Neural cell (in vitro differentiated cells): ENCODE data around the gene ERICH6. TPM values are rescaled to one million over a fixed set of nuclear protein-coding genes. Genes with fewer than 3 reads are reported as not detected.

Experiments
- H2AFZ ChIP-seq: fragments of 200-600, 300-800 bp; sonication (generic), shearing (Covaris generic); 2 replicates; pipeline ENCODE4 v1.6.0; 2014; ENCODE audit warnings: low read depth, mild to moderate bottlenecking, antibody characterized with exemption, low read length, moderate library complexity
- H3F3A ChIP-seq: fragments of 200-600 bp; shearing (Covaris generic); 2 replicates; pipeline ENCODE4 v1.6.1; 2016; ENCODE audit warnings: mild to moderate bottlenecking, moderate library complexity, mixed read lengths, antibody characterized with exemption, low read length; ENCODE audit not compliant: insufficient read depth, poor library complexity, severe bottlenecking
- H3K27ac ChIP-seq: fragments of 200-600, 300-800 bp; sonication (generic), shearing (Covaris generic); 2 replicates; pipeline ENCODE4 v1.5.1; 2014; ENCODE audit warnings: mild to moderate bottlenecking, low read length, moderate library complexity
- H3K27me3 ChIP-seq: fragments of 300-800, 200-600 bp; sonication (generic), shearing (Covaris generic); 2 replicates; pipeline ENCODE4 v1.6.0; 2014; ENCODE audit warnings: mild to moderate bottlenecking, low read depth, low read length, moderate library complexity; ENCODE audit not compliant: insufficient read depth
- H3K36me3 ChIP-seq: fragments of 300-800, 200-600 bp; sonication (generic), shearing (Covaris generic); 2 replicates; pipeline ENCODE4 v1.5.1; 2014; ENCODE audit warnings: mild to moderate bottlenecking, antibody characterized with exemption, low read length, moderate library complexity; ENCODE audit not compliant: insufficient read depth
- H3K4me2 ChIP-seq: fragments of 300-800, 200-600 bp; sonication (generic), shearing (Covaris generic); 2 replicates; pipeline ENCODE4 v1.6.0; 2014; ENCODE audit warnings: mild to moderate bottlenecking, low read length
- H3K4me3 ChIP-seq: fragments of 300-800, 200-600 bp; sonication (generic), shearing (Covaris generic); 2 replicates; pipeline ENCODE4 v1.5.1; 2014; ENCODE audit warnings: mild to moderate bottlenecking, low read length, moderate library complexity
- H3K79me2 ChIP-seq: fragments of 200-600 bp; shearing (Covaris generic); replicated peaks from 2 replicates; pipeline ENCODE4 v1.6.0; 2014; ENCODE audit warnings: mild to moderate bottlenecking, low read length, moderate library complexity; ENCODE audit not compliant: insufficient read depth
- H3K9ac ChIP-seq: fragments of 300-800, 200-600 bp; sonication (generic), shearing (Covaris generic); 2 replicates; pipeline ENCODE4 v1.6.1; 2016; ENCODE audit warnings: mild to moderate bottlenecking, low read length, mixed read lengths
- H3K9me2 ChIP-seq: fragments of 200-600 bp; shearing (Covaris generic); 2 replicates; pipeline ENCODE4 v1.6.1; 2016; ENCODE audit warnings: mild to moderate bottlenecking, low read length, mixed read lengths; ENCODE audit not compliant: insufficient read depth
- H3K9me3 ChIP-seq: fragments of 200-600, 300-800 bp; sonication (generic), shearing (Covaris generic); 2 replicates; pipeline ENCODE4 v1.6.1; 2016; ENCODE audit warnings: mild to moderate bottlenecking, mixed run types, low read length, moderate library complexity, mixed read lengths
- H4K20me1 ChIP-seq: fragments of 200-600 bp; shearing (Covaris generic); 2 replicates; pipeline ENCODE4 v1.6.1; 2016; ENCODE audit warnings: mild to moderate bottlenecking, mixed run types; ENCODE audit not compliant: insufficient read depth
- EP300 ChIP-seq: fragments of 450-650 bp; conservative IDR thresholded peaks from 2 replicates; pipeline ENCODE4 v1.6.1; 2014; ENCODE audit warnings: antibody characterized with exemption, mild to moderate bottlenecking, moderate library complexity; ENCODE audit not compliant: poor library complexity, severe bottlenecking
- EZH2 ChIP-seq: fragments of 200-600, 300-800 bp; shearing (Covaris generic), sonication (generic); IDR thresholded peaks from 2 replicates; pipeline ENCODE4 v1.6.1; 2014; ENCODE audit warnings: antibody characterized with exemption, low read length, borderline replicate concordance, mild to moderate bottlenecking; ENCODE audit not compliant: insufficient read depth, poor library complexity, severe bottlenecking
- MXI1 ChIP-seq: fragments of 450-650 bp; conservative IDR thresholded peaks from 2 replicates; pipeline ENCODE4 v1.6.1; 2014; ENCODE audit warnings: antibody characterized with exemption, mild to moderate bottlenecking; ENCODE audit not compliant: poor library complexity, severe bottlenecking
- POLR2AphosphoS5 ChIP-seq: IDR thresholded peaks from 2 replicates; pipeline ENCODE4 v1.6.1; 2012
- RAD21 ChIP-seq: fragments of 450-650 bp; conservative IDR thresholded peaks from 2 replicates; pipeline ENCODE4 v1.6.1; 2014; ENCODE audit warnings: antibody characterized with exemption, mild to moderate bottlenecking, moderate library complexity
- SMC3 ChIP-seq: fragments of 450-650 bp; conservative IDR thresholded peaks from 2 replicates; pipeline ENCODE4 v1.6.1; 2014; ENCODE audit warnings: antibody characterized with exemption, mild to moderate bottlenecking, moderate library complexity; ENCODE audit not compliant: poor library complexity
- TAF1 ChIP-seq: IDR thresholded peaks from 2 replicates; pipeline ENCODE4 v1.6.1; 2012; ENCODE audit warnings: low read depth
- polyA plus RNA-seq: library from polyadenylated mRNA; depleted of rRNA; stranded (reverse); fragments of >200 nt; gene quantifications from 2 replicates; pipeline ENCODE4 v1.2.3, GENCODE V29; 2014
- TF ChIP-seq, protein P1 (sequence below): IDR thresholded peaks from 2 replicates; pipeline ENCODE4 v1.6.1; 2012; ENCODE audit warnings: borderline replicate concordance
- TF ChIP-seq, protein P2 (sequence below): fragments of 450-650 bp; IDR thresholded peaks from 2 replicates; pipeline ENCODE4 v1.5.1; 2014; ENCODE audit warnings: antibody characterized with exemption, mild to moderate bottlenecking, moderate library complexity; ENCODE audit not compliant: poor library complexity, severe bottlenecking

The ERICH6 gene
- polyA plus RNA-seq, 1 donor from 2014 or later, result not detected

DNA sequence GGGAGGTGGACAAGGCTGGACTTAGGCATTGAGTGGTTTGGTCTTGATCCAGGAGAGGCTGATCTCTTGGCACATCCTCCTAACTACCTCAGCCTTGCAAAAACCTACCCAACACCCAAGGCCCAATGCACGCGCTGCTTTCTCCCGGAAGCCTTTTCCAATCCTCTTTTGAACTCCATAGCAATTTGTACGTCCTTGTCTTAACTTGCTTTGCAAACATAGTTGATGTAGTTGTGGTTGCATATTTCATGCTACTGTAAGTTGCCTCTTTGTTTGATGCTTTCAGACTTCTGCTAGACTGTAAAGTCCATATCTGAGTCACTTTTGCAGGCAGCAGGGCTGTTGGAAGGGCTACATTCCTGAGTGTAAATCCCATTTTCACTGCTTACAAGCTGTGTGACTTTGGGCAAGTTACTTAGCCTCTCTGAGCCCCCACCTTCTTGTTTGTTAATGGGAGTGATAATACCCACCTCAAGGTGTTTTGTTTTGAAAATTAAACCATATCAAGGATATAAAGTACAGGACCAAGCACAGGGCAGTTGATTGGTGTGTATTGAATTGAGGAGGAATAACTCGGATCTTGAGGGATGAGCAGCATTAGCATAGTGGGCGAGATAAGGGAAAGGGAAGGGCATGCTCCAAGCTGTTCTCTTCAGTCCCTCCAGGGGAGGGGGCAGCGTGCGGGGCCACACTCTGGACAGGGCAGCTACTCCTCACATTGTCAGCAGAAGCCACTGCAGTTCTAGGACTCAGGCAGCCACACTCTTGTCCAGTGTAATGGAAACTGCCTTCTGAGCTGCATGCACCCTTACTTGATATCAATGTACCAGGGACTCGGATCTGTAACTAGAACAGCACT is 30.4 kb upstream of the ERICH6 start:
- Histone ChIP-seq H3F3A (no peaks in the 10 kb centered on the region), H3K36me3 (no peaks in the 10 kb centered on the region), H3K9me3 (no peaks in the 10 kb centered on the region), H3K79me2 (no peaks in the 10 kb centered on the region), H4K20me1 (no peaks in the 10 kb centered on the region), H3K27me3 (no peaks in the 10 kb centered on the region), H3K4me2 (no peak overlapping the region), H3K4me3 (no peak overlapping the region), H3K27ac (no peak overlapping the region), H3K9ac (no peak overlapping the region), H3K9me2 (no peaks in the 10 kb centered on the region), H2AFZ (no peak overlapping the region)
- TF ChIP-seq MXI1, result no peak

- H3K9ac ChIP-seq, result no peak overlapping the region
- no peak overlapping the region for H3K27ac ChIP-seq
- TF ChIP-seq SMC3 (no peak), EP300 (no peak), EZH2 (no peak), TAF1 (no peak), RAD21 (no peak)
- H3K27me3 ChIP-seq, result no peaks in the 10 kb centered on the region
- H3K36me3 ChIP-seq, result no peaks in the 10 kb centered on the region
- H3K9me3 ChIP-seq, result no peaks in the 10 kb centered on the region
- H2AFZ ChIP-seq, result no peak overlapping the region
- H3K9me2 ChIP-seq, result no peaks in the 10 kb centered on the region
- no peak overlapping the region for H3K4me2 ChIP-seq
- H3K79me2 ChIP-seq, result no peaks in the 10 kb centered on the region
- no peak overlapping the region for H3K4me3 ChIP-seq
- no peaks in the 10 kb centered on the region for H4K20me1 ChIP-seq
- H3F3A ChIP-seq, result no peaks in the 10 kb centered on the region
Observed at GRCh38 chr3:150733373-150733935, 29.7 kb upstream of the ERICH6 start.

GRCh38 chr3:150729682-150730360 is 26.1 kb upstream of the ERICH6 start:
- no peak for TF ChIP-seq SMC3
- no peak for TF ChIP-seq MXI1
- TF ChIP-seq, protein P1, sequence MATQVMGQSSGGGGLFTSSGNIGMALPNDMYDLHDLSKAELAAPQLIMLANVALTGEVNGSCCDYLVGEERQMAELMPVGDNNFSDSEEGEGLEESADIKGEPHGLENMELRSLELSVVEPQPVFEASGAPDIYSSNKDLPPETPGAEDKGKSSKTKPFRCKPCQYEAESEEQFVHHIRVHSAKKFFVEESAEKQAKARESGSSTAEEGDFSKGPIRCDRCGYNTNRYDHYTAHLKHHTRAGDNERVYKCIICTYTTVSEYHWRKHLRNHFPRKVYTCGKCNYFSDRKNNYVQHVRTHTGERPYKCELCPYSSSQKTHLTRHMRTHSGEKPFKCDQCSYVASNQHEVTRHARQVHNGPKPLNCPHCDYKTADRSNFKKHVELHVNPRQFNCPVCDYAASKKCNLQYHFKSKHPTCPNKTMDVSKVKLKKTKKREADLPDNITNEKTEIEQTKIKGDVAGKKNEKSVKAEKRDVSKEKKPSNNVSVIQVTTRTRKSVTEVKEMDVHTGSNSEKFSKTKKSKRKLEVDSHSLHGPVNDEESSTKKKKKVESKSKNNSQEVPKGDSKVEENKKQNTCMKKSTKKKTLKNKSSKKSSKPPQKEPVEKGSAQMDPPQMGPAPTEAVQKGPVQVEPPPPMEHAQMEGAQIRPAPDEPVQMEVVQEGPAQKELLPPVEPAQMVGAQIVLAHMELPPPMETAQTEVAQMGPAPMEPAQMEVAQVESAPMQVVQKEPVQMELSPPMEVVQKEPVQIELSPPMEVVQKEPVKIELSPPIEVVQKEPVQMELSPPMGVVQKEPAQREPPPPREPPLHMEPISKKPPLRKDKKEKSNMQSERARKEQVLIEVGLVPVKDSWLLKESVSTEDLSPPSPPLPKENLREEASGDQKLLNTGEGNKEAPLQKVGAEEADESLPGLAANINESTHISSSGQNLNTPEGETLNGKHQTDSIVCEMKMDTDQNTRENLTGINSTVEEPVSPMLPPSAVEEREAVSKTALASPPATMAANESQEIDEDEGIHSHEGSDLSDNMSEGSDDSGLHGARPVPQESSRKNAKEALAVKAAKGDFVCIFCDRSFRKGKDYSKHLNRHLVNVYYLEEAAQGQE, result no peak
- TF ChIP-seq TAF1, result no peak
- TF ChIP-seq, protein P2, sequence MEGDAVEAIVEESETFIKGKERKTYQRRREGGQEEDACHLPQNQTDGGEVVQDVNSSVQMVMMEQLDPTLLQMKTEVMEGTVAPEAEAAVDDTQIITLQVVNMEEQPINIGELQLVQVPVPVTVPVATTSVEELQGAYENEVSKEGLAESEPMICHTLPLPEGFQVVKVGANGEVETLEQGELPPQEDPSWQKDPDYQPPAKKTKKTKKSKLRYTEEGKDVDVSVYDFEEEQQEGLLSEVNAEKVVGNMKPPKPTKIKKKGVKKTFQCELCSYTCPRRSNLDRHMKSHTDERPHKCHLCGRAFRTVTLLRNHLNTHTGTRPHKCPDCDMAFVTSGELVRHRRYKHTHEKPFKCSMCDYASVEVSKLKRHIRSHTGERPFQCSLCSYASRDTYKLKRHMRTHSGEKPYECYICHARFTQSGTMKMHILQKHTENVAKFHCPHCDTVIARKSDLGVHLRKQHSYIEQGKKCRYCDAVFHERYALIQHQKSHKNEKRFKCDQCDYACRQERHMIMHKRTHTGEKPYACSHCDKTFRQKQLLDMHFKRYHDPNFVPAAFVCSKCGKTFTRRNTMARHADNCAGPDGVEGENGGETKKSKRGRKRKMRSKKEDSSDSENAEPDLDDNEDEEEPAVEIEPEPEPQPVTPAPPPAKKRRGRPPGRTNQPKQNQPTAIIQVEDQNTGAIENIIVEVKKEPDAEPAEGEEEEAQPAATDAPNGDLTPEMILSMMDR, result no peak
- TF ChIP-seq POLR2AphosphoS5, result no peak
- no peak for TF ChIP-seq EZH2
- TF ChIP-seq EP300, result no peak
- no peak for TF ChIP-seq RAD21
- no peak overlapping the region for H3K9ac ChIP-seq
- no peaks in the 10 kb centered on the region for H3K9me3 ChIP-seq
- H3K4me3 ChIP-seq, result no peak overlapping the region
- H3K27me3 ChIP-seq, result no peaks in the 10 kb centered on the region
- H3F3A ChIP-seq, result no peaks in the 10 kb centered on the region
- H3K36me3 ChIP-seq, result no peaks in the 10 kb centered on the region
- H4K20me1 ChIP-seq, result no peaks in the 10 kb centered on the region
- H3K79me2 ChIP-seq, result no peaks in the 10 kb centered on the region
- H2AFZ ChIP-seq, result no peak overlapping the region
- no peak overlapping the region for H3K4me2 ChIP-seq
- no peaks in the 10 kb centered on the region for H3K9me2 ChIP-seq
- no peak overlapping the region for H3K27ac ChIP-seq
